GM21367 (cell line): Measurements from ENCODE around the gene MYO7A.

Experiments used
- ATAC-seq: cut with Tn5 transposase; IDR thresholded peaks from one replicate; pipeline ENCODE4 v1.9.1; 2021; ENCODE audit not compliant: unreplicated experiment

Gene MYO7A

GRCh38 chr11:77127920-77128691 lies at the start of gene MYO7A:
TSS of gene MYO7A (plus strand) at chr11:77128246. CDS start at chr11:77130635, 2,389 bp downstream.
- ATAC-seq = no peak

- no peak for ATAC-seq
Observed at GRCh38 chr11:77079666-77080065, 48.4 kb upstream of the MYO7A start.

GRCh38 chr11:77080643-77081210 lies 47.3 kb upstream of the MYO7A start:
- ATAC-seq = no peak

- no peak for ATAC-seq
Observed at GRCh38 chr11:77081381-77081851, 46.6 kb upstream of the MYO7A start.

GRCh38 chr11:77081976-77082836 lies 45.8 kb upstream of the MYO7A start:
- ATAC-seq = no peak

GRCh38 chr11:77082838-77083565 lies 45.0 kb upstream of the MYO7A start:
- ATAC-seq = no peak

GRCh38 chr11:77083566-77084245 lies 44.3 kb upstream of the MYO7A start:
- ATAC-seq = no peak

DNA sequence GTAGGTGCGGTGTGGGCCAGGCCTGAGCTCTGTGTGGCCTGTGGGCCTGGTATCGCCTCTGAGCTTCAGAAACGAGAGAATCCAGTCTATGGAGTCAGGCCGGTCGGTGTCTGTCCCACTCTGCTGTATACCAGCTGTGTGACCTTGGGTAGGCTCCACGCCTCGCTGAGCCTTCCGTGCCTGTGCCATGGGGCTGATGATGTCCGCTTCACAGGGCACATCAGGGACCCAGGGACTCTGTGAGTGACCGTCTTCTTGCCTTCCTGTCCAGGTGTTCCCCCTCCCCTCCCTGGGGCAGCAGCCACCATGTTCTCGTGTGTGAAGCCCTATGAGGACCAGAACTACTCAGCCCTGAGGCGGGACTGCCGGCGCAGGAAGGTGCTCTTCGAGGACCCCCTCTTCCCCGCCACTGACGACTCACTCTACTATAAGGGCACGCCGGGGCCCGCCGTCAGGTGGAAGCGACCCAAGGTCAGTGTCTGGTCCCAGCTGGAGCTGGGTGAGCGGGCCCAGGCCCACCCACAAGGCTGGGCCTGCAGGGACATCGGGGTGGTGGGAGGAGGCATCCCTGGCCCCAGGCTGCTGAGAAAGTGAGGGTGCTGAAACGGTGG lies 43.4 kb upstream of the MYO7A start:
- no peak for ATAC-seq

GRCh38 chr11:77085652-77086051 lies 42.4 kb upstream of the MYO7A start:
- no peak for ATAC-seq

- no peak for ATAC-seq
Observed at GRCh38 chr11:77086521-77087472, 41.2 kb upstream of the MYO7A start.

DNA sequence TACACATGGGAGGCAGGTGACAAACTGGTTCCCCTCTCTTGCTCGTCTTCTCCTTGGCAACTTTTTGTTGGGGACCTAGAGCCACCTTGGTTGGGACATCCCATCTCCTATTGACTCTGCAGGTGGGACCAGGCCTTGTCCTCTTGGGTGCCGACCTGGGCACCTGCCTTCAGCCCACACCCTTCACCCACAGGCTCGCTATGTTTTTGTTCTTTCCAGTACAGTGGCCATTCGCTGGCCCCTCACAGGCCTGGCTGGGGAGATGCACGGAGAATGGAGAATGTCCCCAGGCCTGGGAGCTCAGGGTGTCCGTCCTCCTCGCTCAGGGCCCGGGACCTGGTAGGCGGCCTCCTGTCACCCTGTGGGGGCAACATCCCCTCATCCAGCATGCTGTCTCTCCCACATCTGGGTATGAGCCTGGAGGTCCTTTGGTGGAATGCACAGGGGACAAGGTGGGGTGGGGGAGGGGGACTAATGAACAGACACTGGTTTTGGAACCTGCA lies 40.3 kb upstream of the MYO7A start:
- ATAC-seq = no peak

- no peak for ATAC-seq
Observed at GRCh38 chr11:77088236-77089003, 39.6 kb upstream of the MYO7A start.

GRCh38 chr11:77089004-77089545 lies 39.0 kb upstream of the MYO7A start:
- ATAC-seq = no peak

- ATAC-seq = no peak
Observed at GRCh38 chr11:77090046-77090372, 38.0 kb upstream of the MYO7A start.

GRCh38 chr11:77090373-77091111 lies 37.5 kb upstream of the MYO7A start:
- ATAC-seq = no peak

DNA sequence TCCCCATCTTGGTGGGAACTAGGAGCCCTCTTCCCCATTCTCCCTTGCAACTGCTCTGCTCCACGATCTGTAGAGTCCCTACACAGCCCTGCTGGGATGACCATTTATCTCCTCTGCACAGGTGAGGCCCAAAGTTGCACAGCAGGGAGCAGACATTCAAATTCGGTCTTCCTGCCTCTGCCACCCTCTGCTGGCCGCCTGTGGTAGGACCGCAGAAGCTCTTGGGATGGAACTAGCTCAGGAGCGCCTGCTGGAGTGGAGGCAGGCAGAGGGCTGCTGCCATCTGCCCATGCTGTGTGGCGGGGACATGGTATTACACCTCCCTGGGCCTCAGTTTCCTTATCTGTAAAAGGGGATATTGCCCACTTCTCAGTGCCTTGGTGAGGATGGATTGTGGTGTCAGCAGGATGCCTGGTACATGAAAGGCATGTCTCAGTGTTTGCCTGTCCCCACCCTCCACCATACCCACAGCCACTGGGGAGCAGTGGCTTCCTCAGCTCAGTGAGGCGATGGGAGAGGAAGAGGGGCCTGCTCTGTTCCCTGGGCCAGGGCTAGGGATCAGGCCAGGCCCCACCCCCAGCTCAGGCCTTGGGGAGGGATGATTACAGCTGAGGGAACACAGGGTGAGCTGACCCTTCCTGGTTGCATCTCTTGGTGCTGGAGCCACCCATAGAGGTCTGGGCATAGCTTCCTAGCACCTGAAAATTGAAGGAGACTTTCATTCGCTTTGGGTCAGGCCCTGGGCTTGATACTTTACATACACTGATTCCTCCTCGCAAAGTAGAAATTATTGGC lies 36.7 kb upstream of the MYO7A start:
- peak; percentile 86 for ATAC-seq
